Measurements from ENCODE around the gene WDFY3. TPM values are rescaled to one million over a fixed set of nuclear protein-coding genes. Genes with fewer than 3 reads are reported as not detected.
A peak's percentile ranks its signal among the peaks of the same experiment; 100 is the strongest.

The WDFY3 gene
- total and polyA plus RNA-seq, 7 donors, result 4.8 to 85.7 (median 50.5) TPM

GRCh38 chr4:84967243-84967690, 777 bp upstream of the WDFY3 start:
- Histone ChIP-seq H3K36me3 (no peaks in the 10 kb centered on the region), H3K27me3 (no peaks in the 10 kb centered on the region), H3K9me3 (no peaks in the 10 kb centered on the region), H3K27ac (peak overlapping the region; percentile 86 to 97 (median 92)), H3K4me3 (peak overlapping the region; percentile 93 to 96 (median 94)), H3K4me1 (peaks cover 0 to 32% (median 20%) of the 10 kb centered on the region in 4 donors)
- TF ChIP-seq POLR2AphosphoS5 (IDR thresholded peaks at IDR 0.05) (peak in 3 of 4 donors; percentile 15 to 75 (median 33)), CTCF (IDR thresholded peaks at IDR 0.05) (no peak), EP300 (IDR thresholded peaks at IDR 0.05) (no peak), POLR2A (IDR thresholded peaks at IDR 0.05) (no peak)
- WGBS, 2 donors, result 1 to 9% methylated on average over 7 of the region's 7 CpGs
- no peak for DNase-seq
- intact Hi-C loops (cut with DNase I), result loop anchor here (10.0 kb wide), 1 partner anchor 112 kb away; no protein-coding TSS in a partner anchor

DNA sequence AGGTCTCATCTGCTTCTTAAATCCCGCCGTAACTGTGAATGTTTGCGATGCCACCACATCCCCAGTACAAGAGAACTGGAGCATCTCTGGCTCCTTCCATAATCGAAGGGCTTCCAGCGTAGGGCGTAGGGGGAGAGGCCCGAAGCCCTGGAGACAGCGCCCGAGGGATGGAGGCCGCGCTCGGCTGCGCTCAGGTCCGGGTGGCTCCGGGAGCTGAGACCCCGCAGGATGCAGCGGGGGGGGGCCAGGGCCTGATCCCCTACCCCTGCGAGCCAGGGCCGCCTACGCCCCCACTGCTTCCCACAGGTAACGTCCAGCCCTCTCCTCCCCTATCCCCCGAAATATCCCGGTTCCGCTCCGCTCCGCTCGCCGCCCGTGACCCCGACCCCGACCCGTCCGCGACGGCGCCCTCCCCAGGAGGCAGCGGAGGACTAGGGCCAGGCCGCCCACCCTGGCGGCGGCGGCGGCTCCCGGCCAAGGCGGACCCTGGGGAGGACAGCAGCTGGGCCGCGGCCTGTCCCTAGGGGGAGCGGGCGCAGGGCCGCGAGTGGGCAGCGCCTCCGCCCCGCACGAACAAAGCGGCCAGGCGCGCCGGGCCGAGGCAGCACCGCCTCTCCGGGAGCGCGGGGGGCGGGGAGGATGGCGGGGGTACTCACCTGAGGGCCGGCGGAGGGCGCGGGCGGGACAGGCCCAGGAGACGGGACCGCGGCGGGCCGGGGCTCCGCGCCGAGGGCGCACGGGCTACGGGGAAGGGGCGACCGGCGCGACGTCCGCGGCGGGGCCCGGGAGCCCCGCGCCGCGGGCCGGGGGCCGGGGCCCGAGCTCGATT, 723 bp downstream of the WDFY3 start:
- Histone ChIP-seq H3K9me3 (no peaks in the 10 kb centered on the region), H3K36me3 (no peaks in the 10 kb centered on the region), H3K4me1 (peaks cover 0 to 40% (median 22%) of the 10 kb centered on the region in 4 donors), H3K27me3 (no peaks in the 10 kb centered on the region), H3K27ac (peak overlapping the region; percentile 86 to 97 (median 92)), H3K4me3 (peak overlapping the region; percentile 93 to 96 (median 94))
- intact Hi-C loops (cut with DNase I), result loop anchor here (10.0 kb wide), 1 partner anchor 111 kb away; no protein-coding TSS in a partner anchor
- no peak for TF ChIP-seq EP300 (IDR thresholded peaks at IDR 0.05)
- TF ChIP-seq POLR2AphosphoS5 (IDR thresholded peaks at IDR 0.05), result no peak
- TF ChIP-seq CTCF (IDR thresholded peaks at IDR 0.05), result no peak
- TF ChIP-seq POLR2A (IDR thresholded peaks at IDR 0.05), result no peak
- 1 to 3% methylated on average over 98 of the region's 98 CpGs for WGBS, 2 donors
- DNase-seq, result peak; percentile 67

- no peaks in the 10 kb centered on the region for H3K27me3 ChIP-seq
- DNase-seq, result no peak
- H3K4me3 ChIP-seq, result peak overlapping the region; percentile 93 to 96 (median 94)
- H3K27ac ChIP-seq, result peak overlapping the region; percentile 86 to 97 (median 92)
- 67 to 79% methylated on average over 6 of the region's 6 CpGs for WGBS, 2 donors
- intact Hi-C loops (cut with DNase I), result loop anchor here (10.0 kb wide), 1 partner anchor 110 kb away; no protein-coding TSS in a partner anchor
- TF ChIP-seq EP300 (IDR thresholded peaks at IDR 0.05) (no peak), CTCF (IDR thresholded peaks at IDR 0.05) (no peak), POLR2AphosphoS5 (IDR thresholded peaks at IDR 0.05) (no peak), POLR2A (IDR thresholded peaks at IDR 0.05) (no peak)
- peaks cover 0 to 40% (median 22%) of the 10 kb centered on the region in 4 donors for H3K4me1 ChIP-seq
- no peaks in the 10 kb centered on the region for H3K36me3 ChIP-seq
- no peaks in the 10 kb centered on the region for H3K9me3 ChIP-seq
Observed at GRCh38 chr4:84964995-84965552, 1.4 kb downstream of the WDFY3 start.

DNA sequence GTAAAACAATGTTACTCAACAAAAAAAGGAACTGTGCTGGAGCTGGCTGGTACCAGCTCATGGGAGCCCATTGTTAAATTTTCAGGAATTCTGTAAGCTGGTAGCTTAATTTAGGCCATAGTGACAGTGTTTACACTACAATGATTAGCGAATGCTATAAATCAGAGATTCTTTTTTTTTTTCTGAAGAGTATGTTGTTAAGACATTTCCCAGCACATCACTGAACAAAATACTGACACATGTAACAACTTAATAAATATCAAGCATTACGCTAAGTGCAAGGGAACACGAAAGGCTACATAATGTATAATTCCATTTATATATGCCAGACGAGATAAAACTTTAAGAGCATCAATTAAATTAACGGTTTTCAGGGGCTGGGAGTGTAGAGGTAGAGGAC, 4.4 kb downstream of the WDFY3 start:
- Histone ChIP-seq H3K27me3 (no peaks in the 10 kb centered on the region), H3K4me1 (peaks cover 0 to 49% (median 30%) of the 10 kb centered on the region in 4 donors), H3K36me3 (no peaks in the 10 kb centered on the region), H3K9me3 (no peaks in the 10 kb centered on the region), H3K27ac (no peak overlapping the region), H3K4me3 (no peak overlapping the region)
- TF ChIP-seq POLR2AphosphoS5 (IDR thresholded peaks at IDR 0.05), result no peak
- no peak for TF ChIP-seq EP300 (IDR thresholded peaks at IDR 0.05)
- no peak for TF ChIP-seq POLR2A (IDR thresholded peaks at IDR 0.05)
- no peak for TF ChIP-seq CTCF (IDR thresholded peaks at IDR 0.05)
- 81 to 86% methylated on average over 5 of the region's 5 CpGs for WGBS, 2 donors
- no peak for DNase-seq
- intact Hi-C loops (cut with DNase I), result loop anchor here (10.0 kb wide), 1 partner anchor 107 kb away; no protein-coding TSS in a partner anchor

Data from sigmoid colon (tissue), 7 donors.